GM12878 (cell line): ENCODE results near the gene TMEM250.

ENCODE experiments used
- BACH1 ChIP-seq: fragments of 450-650 bp; IDR thresholded peaks from 2 replicates; pipeline ENCODE4 v1.6.1; 2017; ENCODE audit warnings: mild to moderate bottlenecking, borderline replicate concordance
- CBX3 ChIP-seq: fragments of 200-600 bp; sonication (generic); IDR thresholded peaks from 2 replicates; pipeline ENCODE4 v1.6.1; 2016; ENCODE audit warnings: low read depth, borderline replicate concordance
- CTCF ChIP-seq, 3 experiments: IDR thresholded peaks in 2 of 3; conservative IDR thresholded peaks in 1 of 3; 2 replicates each; pipeline ENCODE4 v1.5.1; 2011; ENCODE audit warnings: low read depth in 3 of 3, low read length in 3 of 3, mild to moderate bottlenecking in 3 of 3, control low read depth in 2 of 3, moderate library complexity in 2 of 3, inconsistent platforms in 1 of 3, mixed read lengths in 1 of 3; ENCODE audit not compliant: control insufficient read depth in 2 of 3, insufficient read depth in 1 of 3; ENCODE audit errors: extremely low read depth in 1 of 3
- EP300 ChIP-seq, 2 experiments: fragments of 150-350 bp in 1 of 2; IDR thresholded peaks; 2 replicates each; pipeline ENCODE4 v1.6.1; 2011 to 2012; ENCODE audit warnings: low read depth in 2 of 2, low read length in 2 of 2, borderline replicate concordance in 1 of 2, improper control_type of control experiment in 1 of 2, inconsistent platforms in 1 of 2; ENCODE audit not compliant: control insufficient read depth in 1 of 2
- EZH2 ChIP-seq: IDR thresholded peaks from 2 replicates; pipeline ENCODE4 v1.6.1; 2012; ENCODE audit warnings: low read depth, mild to moderate bottlenecking, control low read depth, inconsistent platforms, low read length, borderline replicate concordance; ENCODE audit not compliant: control insufficient read depth
- MEF2A ChIP-seq: IDR thresholded peaks from 2 replicates; pipeline ENCODE4 v1.6.1; 2011; ENCODE audit warnings: low read depth, mild to moderate bottlenecking, low read length, moderate library complexity; ENCODE audit not compliant: insufficient read depth
- NFIC ChIP-seq: IDR thresholded peaks from 2 replicates; pipeline ENCODE4 v1.6.1; 2012; ENCODE audit warnings: low read depth, mild to moderate bottlenecking, inconsistent platforms, low read length, moderate library complexity
- POLR2A ChIP-seq: IDR thresholded peaks from 2 replicates; pipeline ENCODE4 v1.6.1; 2011; ENCODE audit warnings: low read depth, mild to moderate bottlenecking, low read length
- POLR2AphosphoS5 ChIP-seq: IDR thresholded peaks from 2 replicates; pipeline ENCODE4 v1.6.1; 2011; ENCODE audit warnings: mild to moderate bottlenecking, low read length, inconsistent platforms
- SMC3 ChIP-seq: IDR thresholded peaks from 2 replicates; pipeline ENCODE4 v1.6.1; 2011; ENCODE audit warnings: low read length, improper control_type of control experiment, borderline replicate concordance
- SPI1 ChIP-seq: IDR thresholded peaks from 2 replicates; pipeline ENCODE4 v1.6.1; 2011; ENCODE audit warnings: low read depth, mild to moderate bottlenecking, low read length, moderate library complexity, borderline replicate concordance; ENCODE audit not compliant: insufficient read depth
- YY1 ChIP-seq: IDR thresholded peaks from 2 replicates; pipeline ENCODE4 v1.6.1; 2011; ENCODE audit warnings: low read depth, mild to moderate bottlenecking, low read length
- TF ChIP-seq, protein P1 (sequence below): IDR thresholded peaks from 2 replicates; pipeline ENCODE4 v1.6.1; 2012; ENCODE audit warnings: mild to moderate bottlenecking, low read depth, low read length

DNA sequence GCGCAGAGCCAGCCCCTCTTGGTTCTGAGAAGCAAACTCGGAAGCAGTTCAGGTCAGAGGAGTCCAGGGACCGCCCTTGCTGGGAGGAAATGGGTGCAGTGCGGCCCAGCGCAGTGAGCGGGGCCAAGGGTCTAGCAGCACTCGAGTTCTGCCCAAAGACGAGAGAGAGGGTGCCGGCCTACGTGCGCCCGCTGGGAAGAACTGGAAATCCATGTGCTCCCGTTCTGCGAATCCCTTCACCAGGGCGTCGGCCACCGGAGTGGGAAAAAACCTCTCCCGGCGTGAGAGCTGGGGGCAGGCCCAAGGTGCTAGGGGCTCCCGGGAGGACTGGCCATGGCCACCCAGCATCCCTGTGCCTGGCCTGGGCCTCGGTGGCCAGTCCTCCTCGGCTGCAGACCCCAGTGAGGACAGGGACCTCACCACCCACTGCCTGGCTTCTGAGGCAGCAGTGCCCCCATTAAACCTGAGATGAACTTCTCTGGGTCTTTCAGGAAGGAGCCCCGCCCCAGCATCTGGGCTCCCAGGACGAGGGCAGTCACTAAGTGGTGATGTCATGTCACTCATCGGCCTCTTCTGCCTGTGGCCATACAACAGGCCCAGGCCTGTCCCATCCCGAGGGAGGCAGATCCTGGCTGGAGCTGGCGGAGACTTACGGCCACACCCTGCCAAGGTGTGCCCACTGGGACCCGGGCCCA, 10.6 kb downstream of the TMEM250 start:
- TF ChIP-seq MEF2A = no peak
- TF ChIP-seq YY1 = no peak
- no peak for TF ChIP-seq POLR2AphosphoS5
- TF ChIP-seq SPI1 = no peak
- no peak for TF ChIP-seq CTCF (IDR thresholded peaks at IDR 0.05 in 2 of 3, conservative IDR thresholded peaks at IDR 0.05 in 1 of 3; ENCODE audit: control insufficient read depth in 2 of 3, extremely low read depth in 1 of 3, insufficient read depth in 1 of 3, low read depth in 3 of 3, low read length in 3 of 3)
- TF ChIP-seq POLR2A = no peak
- TF ChIP-seq SMC3 = no peak
- TF ChIP-seq NFIC = no peak
- TF ChIP-seq, protein P1, sequence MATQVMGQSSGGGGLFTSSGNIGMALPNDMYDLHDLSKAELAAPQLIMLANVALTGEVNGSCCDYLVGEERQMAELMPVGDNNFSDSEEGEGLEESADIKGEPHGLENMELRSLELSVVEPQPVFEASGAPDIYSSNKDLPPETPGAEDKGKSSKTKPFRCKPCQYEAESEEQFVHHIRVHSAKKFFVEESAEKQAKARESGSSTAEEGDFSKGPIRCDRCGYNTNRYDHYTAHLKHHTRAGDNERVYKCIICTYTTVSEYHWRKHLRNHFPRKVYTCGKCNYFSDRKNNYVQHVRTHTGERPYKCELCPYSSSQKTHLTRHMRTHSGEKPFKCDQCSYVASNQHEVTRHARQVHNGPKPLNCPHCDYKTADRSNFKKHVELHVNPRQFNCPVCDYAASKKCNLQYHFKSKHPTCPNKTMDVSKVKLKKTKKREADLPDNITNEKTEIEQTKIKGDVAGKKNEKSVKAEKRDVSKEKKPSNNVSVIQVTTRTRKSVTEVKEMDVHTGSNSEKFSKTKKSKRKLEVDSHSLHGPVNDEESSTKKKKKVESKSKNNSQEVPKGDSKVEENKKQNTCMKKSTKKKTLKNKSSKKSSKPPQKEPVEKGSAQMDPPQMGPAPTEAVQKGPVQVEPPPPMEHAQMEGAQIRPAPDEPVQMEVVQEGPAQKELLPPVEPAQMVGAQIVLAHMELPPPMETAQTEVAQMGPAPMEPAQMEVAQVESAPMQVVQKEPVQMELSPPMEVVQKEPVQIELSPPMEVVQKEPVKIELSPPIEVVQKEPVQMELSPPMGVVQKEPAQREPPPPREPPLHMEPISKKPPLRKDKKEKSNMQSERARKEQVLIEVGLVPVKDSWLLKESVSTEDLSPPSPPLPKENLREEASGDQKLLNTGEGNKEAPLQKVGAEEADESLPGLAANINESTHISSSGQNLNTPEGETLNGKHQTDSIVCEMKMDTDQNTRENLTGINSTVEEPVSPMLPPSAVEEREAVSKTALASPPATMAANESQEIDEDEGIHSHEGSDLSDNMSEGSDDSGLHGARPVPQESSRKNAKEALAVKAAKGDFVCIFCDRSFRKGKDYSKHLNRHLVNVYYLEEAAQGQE = no peak
- no peak for TF ChIP-seq EP300 (IDR thresholded peaks at IDR 0.05; ENCODE audit: borderline replicate concordance in 1 of 2, control insufficient read depth in 1 of 2, low read depth in 2 of 2, low read length in 2 of 2)
- TF ChIP-seq BACH1 = no peak
- no peak for TF ChIP-seq CBX3
- TF ChIP-seq EZH2 = no peak
